K562 (cell line): ENCODE results near the gene DIP2A. TPM values are rescaled to one million over a fixed set of nuclear protein-coding genes. Genes with fewer than 3 reads are reported as not detected.

Experiments
- ATAC-seq: fragments of 200-7000 bp; cut with Tn5 transposase; 3 replicates; pipeline ENCODE4 v1.9.1; 2020; ENCODE audit warnings: moderate library complexity
- BruUV-seq: library from RNA; stranded (reverse); fragments of 400-500 nt; replicated peaks from 2 replicates; lab custom pipeline; 2021; lab: Mats Ljungman, UMichigan
- CTCF ChIA-PET: fragments of 300-600 bp; formaldehyde crosslinking; extraction: SDS; loops from one replicate; lab custom pipeline; 2021; ENCODE audit warnings: low intra/inter-chr PET ratio; lab: Yijun Ruan, JAX
- POLR2A ChIA-PET: fragments of 300-600, 350-650 bp; sonication (Branson Sonifier 250); formaldehyde crosslinking; extraction: SDS; loops from one replicate; lab custom pipeline; 2021; ENCODE audit warnings: antibody characterized with exemption, inconsistent platforms; lab: Yijun Ruan, JAX
- DNase-seq, 4 experiments: peaks; one replicate each; pipeline versions ENCODE4 v3.0.0 to v3.0.0-alpha.2; 2011 to 2018; ENCODE audit warnings: low spot score in 3 of 4, mixed read lengths in 3 of 4; ENCODE audit errors: extremely low read depth in 1 of 4
- FAIRE-seq: peaks from 2 replicates; lab custom pipeline; 2011; peaks lifted over from hg19 to GRCh38; lab: Jason Lieb, UNC
- H2AFZ ChIP-seq: 2 replicates; pipeline ENCODE4 v1.6.0; 2011; ENCODE audit warnings: low read depth, low read length, control low read depth, inconsistent platforms
- H3K27ac ChIP-seq: fragments of 200-600 bp; 3 replicates; pipeline ENCODE4 v1.8.0; 2011; ENCODE audit warnings: low read depth, mild to moderate bottlenecking, control low read depth, inconsistent platforms, low read length, moderate library complexity, mixed read lengths; ENCODE audit errors: extremely low read depth
- H3K27me3 ChIP-seq, 2 experiments: fragments of 300-600 bp in 1 of 2; 2 replicates in 1 of 2; 3 replicates in 1 of 2; pipeline versions ENCODE4 v1.6.0 to v1.8.0; 2011; ENCODE audit warnings: inconsistent platforms in 2 of 2, low read length in 2 of 2, mild to moderate bottlenecking in 1 of 2, mixed read lengths in 1 of 2, moderate library complexity in 1 of 2; ENCODE audit not compliant: control insufficient read depth in 2 of 2, insufficient read depth in 2 of 2
- H3K36me3 ChIP-seq: fragments of 300-600 bp; 3 replicates; pipeline ENCODE4 v1.8.0; 2011; ENCODE audit warnings: mild to moderate bottlenecking, low read length, inconsistent platforms; ENCODE audit not compliant: control insufficient read depth, insufficient read depth
- H3K4me1 ChIP-seq, 2 experiments: fragments of 200-600 bp in 1 of 2; replicated peaks in 1 of 2; 2 replicates in 1 of 2; 3 replicates in 1 of 2; pipeline versions ENCODE4 v1.5.1 to v1.8.0; 2011; ENCODE audit warnings: inconsistent platforms in 2 of 2, low read length in 2 of 2, mild to moderate bottlenecking in 1 of 2, mixed read lengths in 1 of 2, moderate library complexity in 1 of 2; ENCODE audit not compliant: control insufficient read depth in 2 of 2, insufficient read depth in 2 of 2
- H3K4me2 ChIP-seq: 2 replicates; pipeline ENCODE4 v1.6.1; 2011; ENCODE audit warnings: low read length, control low read depth, inconsistent platforms, mixed read lengths; ENCODE audit not compliant: insufficient read depth
- H3K4me3 ChIP-seq: fragments of 200-600 bp; sonication (generic), shearing (Covaris generic); 2 replicates; pipeline ENCODE4 v1.5.1; 2016; ENCODE audit warnings: control low read depth, inconsistent platforms
- H3K79me2 ChIP-seq: fragments of 200-600 bp; 3 replicates; pipeline ENCODE4 v1.8.0; 2011; ENCODE audit warnings: low read length, inconsistent platforms; ENCODE audit not compliant: control insufficient read depth, insufficient read depth
- H3K9ac ChIP-seq, 2 experiments: 2 replicates each; pipeline versions ENCODE4 v1.6.0 to v1.6.1; 2011; ENCODE audit warnings: low read depth in 2 of 2, low read length in 2 of 2, control low read depth in 1 of 2, inconsistent platforms in 1 of 2, mild to moderate bottlenecking in 1 of 2, mixed read lengths in 1 of 2; ENCODE audit not compliant: insufficient read depth in 1 of 2
- H3K9me1 ChIP-seq: one replicate; pipeline ENCODE4 v1.6.0; 2011; ENCODE audit warnings: inconsistent platforms, mild to moderate bottlenecking, low read length, moderate library complexity; ENCODE audit not compliant: control insufficient read depth, insufficient read depth
- H3K9me3 ChIP-seq: replicated peaks from 2 replicates; pipeline ENCODE4 v1.5.1; 2011; ENCODE audit warnings: low read depth, low read length, inconsistent platforms; ENCODE audit not compliant: control insufficient read depth, insufficient read depth
- H4K20me1 ChIP-seq: replicated peaks from 2 replicates; pipeline ENCODE4 v1.6.1; 2011; ENCODE audit warnings: low read length, inconsistent platforms, mixed read lengths; ENCODE audit not compliant: control insufficient read depth, insufficient read depth
- ARNT ChIP-seq, 2 experiments: fragments of 450-650 bp; IDR thresholded peaks; 2 replicates each; pipeline ENCODE4 v1.6.1; 2016; ENCODE audit warnings: mild to moderate bottlenecking in 1 of 2
- CBFA2T2 ChIP-seq: fragments of 450-650 bp; conservative IDR thresholded peaks from 2 replicates; pipeline ENCODE4 v1.6.1; 2017; ENCODE audit warnings: mild to moderate bottlenecking
- CCAR2 ChIP-seq: fragments of 200-400 bp; formaldehyde crosslinking; IDR thresholded peaks from 2 replicates; pipeline ENCODE4 v1.6.1; 2017; ENCODE audit warnings: mild to moderate bottlenecking, low read depth, low read length
- FOXM1 ChIP-seq, 2 experiments: fragments of 450-650 bp in 1 of 2; sonication (generic) in 1 of 2; formaldehyde crosslinking in 1 of 2; IDR thresholded peaks; 2 replicates each; pipeline versions ENCODE4 v1.6.1 to v1.9.0; 2017 to 2022; ENCODE audit warnings: low read depth in 2 of 2, mild to moderate bottlenecking in 2 of 2, missing genetic modification reagents in 1 of 2, moderate library complexity in 1 of 2
- RBM25 ChIP-seq: fragments of 200-400 bp; formaldehyde crosslinking; IDR thresholded peaks from 2 replicates; pipeline ENCODE4 v1.6.1; 2018; ENCODE audit warnings: low read length, low read depth, moderate library complexity; ENCODE audit not compliant: severe bottlenecking
- SETDB1 ChIP-seq: IDR thresholded peaks from one replicate; pipeline ENCODE4 v1.6.1; 2012; ENCODE audit warnings: low read length, control low read depth, inconsistent platforms
- SMARCC2 ChIP-seq: fragments of 450-650 bp; IDR thresholded peaks from 2 replicates; pipeline ENCODE4 v1.6.1; 2017; ENCODE audit warnings: antibody characterized with exemption, moderate library complexity, mild to moderate bottlenecking, low read depth
- SPI1 ChIP-seq: IDR thresholded peaks from 2 replicates; pipeline ENCODE4 v1.6.1; 2011; ENCODE audit warnings: low read depth, low read length, control low read depth, borderline replicate concordance
- ZNF551 ChIP-seq: fragments of 250-450 bp; sonication (Bioruptor Pico); IDR thresholded peaks from 2 replicates; pipeline ENCODE4 v1.5.0; 2021; ENCODE audit warnings: mild to moderate bottlenecking, moderate library complexity
- WGBS: fragments of 100-300 bp; shearing (Covaris generic); methylation state at CpG from one replicate; pipeline ENCODE4 v1.1.6; 2016; ENCODE audit warnings: low coverage, mixed read lengths; ENCODE audit not compliant: insufficient coverage; ENCODE audit errors: missing lambda C conversion rate; 5-methylcytosine and 5-hydroxymethylcytosine counted together
- in situ Hi-C: fragments of 300-500 bp; cut with MboI; formaldehyde crosslinking; loops from 4 replicates; pipeline ENCODE4 v1.15.0; 2018; ENCODE audit warnings: inconsistent platforms, mixed read lengths
- intact Hi-C: fragments of 100-400 bp; cut with micrococcal nuclease; formaldehyde crosslinking; loops from 2 replicates; pipeline ENCODE4 v1.14.2; 2022
- polyA plus RNA-seq, 8 experiments: library from polyadenylated mRNA; depleted of rRNA in 4 of 8; stranded (reverse) in 5 of 8; unstranded in 3 of 8; fragments of >200 nt; fragmentation: Nextera tagmentation in 2 of 8; fragmentation: Illumina TruSeq in 1 of 8; extraction: Ambion mirVana in 2 of 8; extraction: Trizol in 1 of 8; gene quantifications; 2 replicates each; pipeline versions ENCODE4 v1.2.1 to v1.2.3, GENCODE V29; 2011 to 2014; ENCODE audit warnings: inconsistent platforms in 1 of 8, missing spikeins in 1 of 8
- total RNA-seq, 7 experiments: library from RNA; depleted of rRNA in 6 of 7; stranded (reverse); fragments of >200 nt in 6 of 7; fragmentation: Illumina TruSeq in 2 of 7; extraction: Trizol in 2 of 7; gene quantifications; 2 replicates each; pipeline versions ENCODE4 v1.2.1 to v1.2.3, GENCODE V29; 2011 to 2021; ENCODE audit warnings: low replicate concordance in 1 of 7
- TF ChIP-seq, protein P1 (sequence below): fragments of 450-650 bp; formaldehyde crosslinking; IDR thresholded peaks from 2 replicates; pipeline ENCODE4 v1.4.0; 2022; ENCODE audit warnings: missing genetic modification characterization
- TF ChIP-seq, protein P2 (sequence below), 2 experiments: fragments of 450-650 bp; formaldehyde crosslinking in 1 of 2; IDR thresholded peaks; 2 replicates each; pipeline versions ENCODE4 v1.4.0 to v1.6.1; 2014 to 2020; ENCODE audit warnings: mild to moderate bottlenecking in 2 of 2, borderline replicate concordance in 1 of 2, low read depth in 1 of 2

The DIP2A gene
- total and polyA plus RNA-seq, 9 of the 15 experiments (the other 6 are each of a cell fraction or from before 2014, with no cell fraction given) = 4.3 to 34.5 (median 20.3) TPM

DNA sequence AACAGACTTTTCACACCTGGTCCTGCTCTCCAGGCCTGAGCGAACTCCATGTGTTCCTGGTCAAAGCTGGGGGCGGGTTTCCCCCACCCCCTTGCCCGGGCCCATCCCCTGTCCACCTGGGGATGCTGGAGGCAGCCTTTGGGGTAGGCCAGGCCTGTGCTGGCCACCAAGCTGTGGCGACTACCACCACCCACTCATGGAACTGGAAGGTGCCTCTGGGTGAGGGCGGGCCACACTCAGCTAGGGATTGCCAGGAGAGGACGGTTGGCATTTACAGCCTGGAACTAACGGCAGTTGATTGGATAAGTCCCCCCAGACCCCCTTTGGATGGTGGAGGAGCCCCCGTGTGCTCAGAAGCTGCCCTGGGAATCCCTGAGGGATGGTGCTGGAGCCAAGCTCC is 138.3 kb downstream of the DIP2A start (continued):
- TF ChIP-seq, protein P1, sequence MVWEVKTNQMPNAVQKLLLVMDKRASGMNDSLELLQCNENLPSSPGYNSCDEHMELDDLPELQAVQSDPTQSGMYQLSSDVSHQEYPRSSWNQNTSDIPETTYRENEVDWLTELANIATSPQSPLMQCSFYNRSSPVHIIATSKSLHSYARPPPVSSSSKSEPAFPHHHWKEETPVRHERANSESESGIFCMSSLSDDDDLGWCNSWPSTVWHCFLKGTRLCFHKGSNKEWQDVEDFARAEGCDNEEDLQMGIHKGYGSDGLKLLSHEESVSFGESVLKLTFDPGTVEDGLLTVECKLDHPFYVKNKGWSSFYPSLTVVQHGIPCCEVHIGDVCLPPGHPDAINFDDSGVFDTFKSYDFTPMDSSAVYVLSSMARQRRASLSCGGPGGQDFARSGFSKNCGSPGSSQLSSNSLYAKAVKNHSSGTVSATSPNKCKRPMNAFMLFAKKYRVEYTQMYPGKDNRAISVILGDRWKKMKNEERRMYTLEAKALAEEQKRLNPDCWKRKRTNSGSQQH (CRISPR knock-in tag) = no peak
- TF ChIP-seq FOXM1 (IDR thresholded peaks at IDR 0.05; ENCODE audit: low read depth) (no peak), FOXM1 (CRISPR knock-in tag; IDR thresholded peaks at IDR 0.05; ENCODE audit: low read depth) (no peak), ARNT (IDR thresholded peaks at IDR 0.05) (no peak)

DNA sequence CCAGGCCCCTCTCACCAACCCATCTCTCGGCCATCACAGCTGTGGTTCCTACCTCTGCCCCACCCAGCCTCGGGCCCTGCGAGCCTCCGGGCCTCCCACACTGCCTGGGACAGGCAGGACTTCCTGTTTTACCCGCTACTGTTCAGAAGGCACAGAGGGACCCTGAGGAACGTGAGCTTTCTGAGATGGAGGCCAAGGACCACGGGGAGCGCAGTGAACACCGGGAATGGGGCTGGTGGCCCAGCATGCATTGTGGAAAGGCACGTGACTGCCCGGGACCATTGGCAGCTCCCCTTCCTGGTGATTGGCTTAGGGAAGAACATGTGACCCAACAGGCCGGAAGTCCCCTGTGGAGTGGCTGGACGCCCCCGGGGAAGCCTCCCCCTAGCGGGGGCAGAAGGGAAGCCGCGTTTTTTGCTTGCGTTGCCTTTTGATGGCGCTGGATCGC is 139.2 kb downstream of the DIP2A start:
- FAIRE-seq (no peak), DNase-seq (peak; percentile 30 to 63 (median 54)), ATAC-seq (peak; percentile 71)
- BruUV-seq = no TSS peak
- Histone ChIP-seq H3K27me3 (peaks cover 0 to 5% of the 10 kb centered on the region in 2 experiments; a peak in 1 of 5 replicates), H3K9me1 (no peaks in the 10 kb centered on the region), H3K9ac (peak overlapping the region in 1 of 2 experiments; percentile 38; a peak in 1 of 4 replicates), H3K27ac (no peak overlapping the region), H3K4me3 (no peak overlapping the region), H4K20me1 (no peaks in the 10 kb centered on the region), H3K79me2 (no peaks in the 10 kb centered on the region), H3K9me3 (peaks cover 3% of the 10 kb centered on the region; the same call in 1 of the 2 replicates), H2AFZ (peak overlapping the region; percentile 77), H3K36me3 (no peaks in the 10 kb centered on the region), H3K4me2 (no peak overlapping the region), H3K4me1 (peaks cover 19 to 20% of the 10 kb centered on the region in 2 experiments; a peak in 4 of 5 replicates)
- in situ Hi-C loops (no loop called here), intact Hi-C loops (no loop called here)
- 59% methylated on average over 20 of the region's 20 CpGs for WGBS
- ChIA-PET POLR2A (interaction anchor here (1.5 kb wide), 1 partner anchor 12 kb away, joined by 6 read pairs; no protein-coding TSS in a partner anchor), CTCF (no interaction called here)
- TF ChIP-seq, protein P2, sequence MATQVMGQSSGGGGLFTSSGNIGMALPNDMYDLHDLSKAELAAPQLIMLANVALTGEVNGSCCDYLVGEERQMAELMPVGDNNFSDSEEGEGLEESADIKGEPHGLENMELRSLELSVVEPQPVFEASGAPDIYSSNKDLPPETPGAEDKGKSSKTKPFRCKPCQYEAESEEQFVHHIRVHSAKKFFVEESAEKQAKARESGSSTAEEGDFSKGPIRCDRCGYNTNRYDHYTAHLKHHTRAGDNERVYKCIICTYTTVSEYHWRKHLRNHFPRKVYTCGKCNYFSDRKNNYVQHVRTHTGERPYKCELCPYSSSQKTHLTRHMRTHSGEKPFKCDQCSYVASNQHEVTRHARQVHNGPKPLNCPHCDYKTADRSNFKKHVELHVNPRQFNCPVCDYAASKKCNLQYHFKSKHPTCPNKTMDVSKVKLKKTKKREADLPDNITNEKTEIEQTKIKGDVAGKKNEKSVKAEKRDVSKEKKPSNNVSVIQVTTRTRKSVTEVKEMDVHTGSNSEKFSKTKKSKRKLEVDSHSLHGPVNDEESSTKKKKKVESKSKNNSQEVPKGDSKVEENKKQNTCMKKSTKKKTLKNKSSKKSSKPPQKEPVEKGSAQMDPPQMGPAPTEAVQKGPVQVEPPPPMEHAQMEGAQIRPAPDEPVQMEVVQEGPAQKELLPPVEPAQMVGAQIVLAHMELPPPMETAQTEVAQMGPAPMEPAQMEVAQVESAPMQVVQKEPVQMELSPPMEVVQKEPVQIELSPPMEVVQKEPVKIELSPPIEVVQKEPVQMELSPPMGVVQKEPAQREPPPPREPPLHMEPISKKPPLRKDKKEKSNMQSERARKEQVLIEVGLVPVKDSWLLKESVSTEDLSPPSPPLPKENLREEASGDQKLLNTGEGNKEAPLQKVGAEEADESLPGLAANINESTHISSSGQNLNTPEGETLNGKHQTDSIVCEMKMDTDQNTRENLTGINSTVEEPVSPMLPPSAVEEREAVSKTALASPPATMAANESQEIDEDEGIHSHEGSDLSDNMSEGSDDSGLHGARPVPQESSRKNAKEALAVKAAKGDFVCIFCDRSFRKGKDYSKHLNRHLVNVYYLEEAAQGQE (IDR thresholded peaks at IDR 0.05; ENCODE audit: borderline replicate concordance) = 0 out of 2 replicates have a peak, but pooled peaks have one; percentile 9
- TF ChIP-seq, protein P2 (CRISPR knock-in tag; IDR thresholded peaks at IDR 0.05; ENCODE audit: low read depth) = no peak
- TF ChIP-seq CBFA2T2 (peak; percentile 56), ZNF551 (CRISPR knock-in tag) (no peak), CCAR2 (no peak), SETDB1 (no peak), RBM25 (peak; percentile 22), SMARCC2 (no peak), SPI1 (peak; percentile 78)
